B cell (primary cell): ENCODE results near the gene TMEM150A. TPM values are rescaled to one million over a fixed set of nuclear protein-coding genes. Genes with fewer than 3 reads are reported as not detected.
"Not testable (repeated sequence)": the region's sequence is repeated elsewhere in the genome, so short reads cannot be mapped to it uniquely, and the experiment has no call there.

Experiments used
- ATAC-seq: fragments of 200-7000 bp; cut with Tn5 transposase; one replicate; pipeline ENCODE4 v1.10.0; 2021; ENCODE audit warnings: low read depth, mild to moderate bottlenecking, moderate number of reproducible peaks, moderate library complexity
- CTCF ChIA-PET: fragments of 350-600 bp; sonication (Branson Sonifier 250); formaldehyde crosslinking; loops from one replicate; lab custom pipeline; 2021; ENCODE audit warnings: antibody characterized with exemption, inconsistent platforms; lab: Charles Lee
- POLR2A ChIA-PET: fragments of 350-600 bp; sonication (Branson Sonifier 250); formaldehyde crosslinking; loops from one replicate; lab custom pipeline; 2021; ENCODE audit warnings: antibody characterized with exemption; lab: Charles Lee
- DNase-seq: peaks from one replicate; pipeline ENCODE4 v3.0.0; 2013
- H2AFZ ChIP-seq: 2 replicates; pipeline ENCODE4 v1.6.1; 2012; ENCODE audit warnings: mild to moderate bottlenecking, low read depth, low read length; ENCODE audit not compliant: insufficient read depth, poor library complexity, severe bottlenecking
- H3K27ac ChIP-seq, 2 donors: 1 replicate in 1 of 2; 2 replicates in 1 of 2; pipeline ENCODE4 v1.5.1; 2012 to 2013; ENCODE audit warnings: low read length in 2 of 2, mild to moderate bottlenecking in 2 of 2, moderate library complexity in 1 of 2
- H3K27me3 ChIP-seq, 4 experiments: fragments of 200-600 bp in 1 of 4; sonication (generic) in 1 of 4; replicated peaks in 1 of 4; 1 replicate in 2 of 4; 2 replicates in 2 of 4; pipeline versions ENCODE4 v1.6.1 to v1.7.0; 2013 to 2016; ENCODE audit warnings: low read length in 3 of 4, mild to moderate bottlenecking in 2 of 4, mixed read lengths in 1 of 4, moderate library complexity in 1 of 4; ENCODE audit not compliant: insufficient read depth in 4 of 4, control insufficient read depth in 3 of 4; ENCODE audit errors: control extremely low read depth in 1 of 4
- H3K36me3 ChIP-seq, 2 experiments: replicated peaks in 1 of 2; 1 replicate in 1 of 2; 2 replicates in 1 of 2; pipeline versions ENCODE4 v1.6.1 to v1.7.1; 2013; ENCODE audit warnings: low read length in 1 of 2; ENCODE audit not compliant: insufficient read depth in 2 of 2, control insufficient read depth in 1 of 2; ENCODE audit errors: control extremely low read depth in 1 of 2, extremely low read depth in 1 of 2
- H3K4me1 ChIP-seq, 2 donors: fragments of 200-600 bp in 1 of 2; sonication (generic) in 1 of 2; 1 replicate in 1 of 2; 2 replicates in 1 of 2; pipeline versions ENCODE4 v1.5.1 to v1.6.1; 2013 to 2017; ENCODE audit warnings: low read length in 2 of 2; ENCODE audit not compliant: control insufficient read depth in 2 of 2, insufficient read depth in 2 of 2
- H3K4me2 ChIP-seq: replicated peaks from 2 replicates; pipeline ENCODE3; 2012; ENCODE audit warnings: mild to moderate bottlenecking, low read depth, low read length; ENCODE audit not compliant: poor library complexity, severe bottlenecking
- H3K4me3 ChIP-seq, 5 experiments: fragments of 200-600 bp in 1 of 5; sonication (generic) in 1 of 5; 1 replicate in 3 of 5; 2 replicates in 2 of 5; pipeline versions ENCODE4 v1.5.1 to v1.7.0; 2011 to 2016; ENCODE audit warnings: low read length in 4 of 5, mild to moderate bottlenecking in 4 of 5, low read depth in 2 of 5, control low read depth in 1 of 5, moderate library complexity in 1 of 5; ENCODE audit not compliant: insufficient read depth in 1 of 5; ENCODE audit errors: control extremely low read depth in 1 of 5, extremely low read depth in 1 of 5
- H3K79me2 ChIP-seq: fragments of 200-600 bp; sonication (generic); one replicate; pipeline ENCODE4 v1.6.0; 2016; ENCODE audit warnings: low read length; ENCODE audit not compliant: control insufficient read depth, insufficient read depth
- H3K9ac ChIP-seq: fragments of 200-600 bp; sonication (generic); 2 replicates; pipeline ENCODE4 v1.6.1; 2017; ENCODE audit warnings: mild to moderate bottlenecking, low read length, moderate library complexity
- H3K9me3 ChIP-seq, 3 donors: one replicate each; pipeline versions ENCODE4 v1.6.1 to v1.7.1; 2013; ENCODE audit warnings: low read length in 2 of 3; ENCODE audit not compliant: control insufficient read depth in 2 of 3, insufficient read depth in 1 of 3; ENCODE audit errors: control extremely low read depth in 1 of 3
- H4K20me1 ChIP-seq: 2 replicates; pipeline ENCODE4 v1.6.0; 2012; ENCODE audit warnings: mild to moderate bottlenecking, low read length; ENCODE audit not compliant: insufficient read depth, control insufficient read depth, poor library complexity, severe bottlenecking
- H3K27ac Mint-ChIP-seq: one replicate; pipeline ENCODE4 v1.8.0; 2021; ENCODE audit warnings: mixed read lengths
- H3K27me3 Mint-ChIP-seq: one replicate; pipeline ENCODE4 v1.8.0; 2021; ENCODE audit warnings: mixed read lengths
- H3K4me1 Mint-ChIP-seq: one replicate; pipeline ENCODE4 v1.8.0; 2021; ENCODE audit warnings: mixed read lengths
- H3K4me3 Mint-ChIP-seq: one replicate; pipeline ENCODE4 v1.8.0; 2021; ENCODE audit warnings: mixed read lengths
- H3K9me3 Mint-ChIP-seq: one replicate; pipeline ENCODE4 v1.8.0; 2022; ENCODE audit warnings: mixed read lengths; ENCODE audit not compliant: insufficient read depth
- CTCF ChIP-seq: fragments of 200-600 bp; IDR thresholded peaks from one replicate; pipeline ENCODE4 v1.8.0; 2022; ENCODE audit warnings: antibody characterized with exemption, mild to moderate bottlenecking
- EZH2 ChIP-seq: IDR thresholded peaks from 2 replicates; pipeline ENCODE4 v1.6.1; 2012; ENCODE audit warnings: borderline replicate concordance, low read depth, mild to moderate bottlenecking, moderate library complexity, low read length; ENCODE audit not compliant: insufficient read depth, poor library complexity, severe bottlenecking
- WGBS: methylation state at CpG from one replicate; pipeline ENCODE4 v1.1.5; 2013; ENCODE audit warnings: missing lambda C conversion rate; ENCODE audit not compliant: insufficient coverage; 5-methylcytosine and 5-hydroxymethylcytosine counted together
- intact Hi-C: fragments of 100-400 bp; cut with micrococcal nuclease; formaldehyde crosslinking; loops from one replicate; pipeline ENCODE4 v1.10.0; 2022
- polyA plus RNA-seq: library from polyadenylated mRNA; depleted of rRNA; stranded (reverse); fragments of >200 nt; gene quantifications from 2 replicates; pipeline ENCODE4 v1.2.3, GENCODE V29; 2012
- total RNA-seq, 2 donors: library from RNA; stranded (reverse); fragments of 120-200 nt in 1 of 2; gene quantifications; 1 replicate in 1 of 2; 2 replicates in 1 of 2; pipeline versions ENCODE4 v1.2.3 to v1.2.4, GENCODE V29; 2013 to 2022

Gene TMEM150A
- total and polyA plus RNA-seq, 2 donors (not counting 1 experiment from before 2014, with no cell fraction given), result 23.0 to 26.4 TPM

- POLR2A ChIA-PET, result no interaction called here
- Histone ChIP-seq H3K4me2 (no peak overlapping the region), H2AFZ (no peak overlapping the region), H3K9me3 (no peaks in the 10 kb centered on the region), H3K79me2 (peaks cover 60% of the 10 kb centered on the region), H3K4me3 (no peak overlapping the region), H3K27me3 (no peaks in the 10 kb centered on the region), H4K20me1 (peaks cover 26% of the 10 kb centered on the region), H3K27ac (no peak overlapping the region), H3K9ac (no peak overlapping the region), H3K36me3 (peaks cover 11 to 69% of the 10 kb centered on the region in 2 experiments), H3K4me1 (peaks cover 12 to 16% of the 10 kb centered on the region in 2 donors)
- ATAC-seq (no peak), DNase-seq (no peak)
- H3K9me3 Mint-ChIP-seq, result no peaks in the 10 kb centered on the region
- no peaks in the 10 kb centered on the region for H3K27me3 Mint-ChIP-seq
- CTCF ChIA-PET, result interaction anchor here (0.6 to 4.8 kb wide), 3 partner anchors 10 to 34 kb away, joined by 3 to 23 read pairs (median 3); no protein-coding TSS in a partner anchor
- peaks cover 15% of the 10 kb centered on the region for H3K4me1 Mint-ChIP-seq
- H3K27ac Mint-ChIP-seq, result no peak overlapping the region
- TF ChIP-seq EZH2 (no peak), CTCF (no peak)
- WGBS, result no CpG with 5 or more reads among the region's 1 CpG
- intact Hi-C loops, result no loop called here
- H3K4me3 Mint-ChIP-seq, result no peak overlapping the region
Observed at GRCh38 chr2:85621338-85621737, 18.8 kb upstream of the TMEM150A start.

DNA sequence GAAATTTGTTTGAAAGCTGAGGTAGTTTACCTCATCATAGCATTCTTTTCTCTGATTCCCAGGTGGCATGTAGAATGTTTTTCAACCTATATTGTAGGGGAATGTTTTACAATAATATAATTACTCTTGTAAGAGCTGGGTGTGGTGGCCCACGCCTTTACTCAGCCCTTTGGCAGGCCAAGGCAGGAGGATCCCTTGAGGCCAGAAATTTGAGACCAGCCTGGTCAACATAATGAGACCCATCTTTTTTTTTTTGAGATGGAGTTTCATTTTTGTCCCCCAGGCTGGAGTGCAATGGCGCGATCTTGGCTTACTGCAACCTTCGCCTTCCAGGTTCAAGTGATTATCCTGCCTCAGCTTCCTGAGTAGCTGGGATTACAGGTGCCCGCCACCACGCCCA lies 17.1 kb upstream of the TMEM150A start:
- Histone ChIP-seq H3K9ac (no peak overlapping the region), H3K27ac (no peak overlapping the region), H3K4me1 (peaks cover 15 to 23% of the 10 kb centered on the region in 2 donors), H3K27me3 (no peaks in the 10 kb centered on the region), H3K9me3 (no peaks in the 10 kb centered on the region), H3K4me3 (no peak overlapping the region), H3K79me2 (peaks cover 64% of the 10 kb centered on the region), H2AFZ (no peak overlapping the region), H3K36me3 (peaks cover 11 to 55% of the 10 kb centered on the region in 2 experiments), H4K20me1 (peaks cover 26% of the 10 kb centered on the region), H3K4me2 (no peak overlapping the region)
- DNase-seq, result no peak
- WGBS, result 96% methylated on average over 4 of the region's 6 CpGs
- ChIA-PET POLR2A (interaction anchor here (0.5 kb wide), 1 partner anchor 10 kb away, joined by 3 read pairs; no protein-coding TSS in a partner anchor), CTCF (interaction anchor here (0.8 to 3.1 kb wide), 2 partner anchors 9 to 18 kb away, joined by 3 to 15 read pairs; no protein-coding TSS in a partner anchor)
- Mint-ChIP-seq H3K27ac (no peak overlapping the region), H3K4me1 (peaks cover 21% of the 10 kb centered on the region), H3K9me3 (no peaks in the 10 kb centered on the region), H3K27me3 (no peaks in the 10 kb centered on the region), H3K4me3 (no peak overlapping the region)
- no peak for ATAC-seq
- intact Hi-C loops, result loop anchor here (5.0 to 10.0 kb wide), 2 partner anchors 267 to 485 kb away; partner anchors contain the start of genes ELMOD3, POLR1A, PTCD3 and RETSAT
- no peak for TF ChIP-seq EZH2
- TF ChIP-seq CTCF, result no peak

DNA sequence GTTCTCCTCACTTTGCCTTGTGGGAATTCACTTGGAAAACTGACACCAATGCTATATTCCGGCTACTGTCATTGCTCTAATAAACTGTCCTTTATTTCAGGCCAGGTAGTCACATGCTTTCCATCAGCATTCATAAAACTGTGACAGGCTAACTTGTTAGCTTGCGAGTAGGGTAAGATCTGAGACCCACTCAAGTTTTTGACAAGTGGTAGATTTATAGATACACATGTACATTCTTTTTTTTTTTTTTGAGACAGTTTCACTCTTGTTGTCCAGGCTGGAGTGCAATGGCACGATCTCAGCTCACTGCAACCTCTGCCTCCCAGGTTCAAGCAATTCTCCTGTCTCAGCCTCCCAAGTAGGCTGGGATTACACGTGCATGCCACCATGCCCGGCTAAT lies 15.2 kb upstream of the TMEM150A start:
- POLR2A ChIA-PET, H3K9ac ChIP-seq, H3K27me3 ChIP-seq, H3K27me3 Mint-ChIP-seq, H3K4me3 ChIP-seq, H2AFZ ChIP-seq, ATAC-seq, DNase-seq, H3K27ac Mint-ChIP-seq, H3K9me3 Mint-ChIP-seq, H3K9me3 ChIP-seq, H3K27ac ChIP-seq: not testable (repeated sequence)
- peak overlapping the region; percentile 98 for H3K4me3 Mint-ChIP-seq
- Histone ChIP-seq H3K79me2 (peaks cover 62% of the 10 kb centered on the region), H3K36me3 (peaks cover 8 to 37% of the 10 kb centered on the region in 2 experiments), H3K4me1 (peaks cover 15 to 23% of the 10 kb centered on the region in 2 donors), H4K20me1 (peaks cover 17% of the 10 kb centered on the region), H3K4me2 (peak overlapping the region; percentile 73)
- H3K4me1 Mint-ChIP-seq, result peaks cover 21% of the 10 kb centered on the region
- intact Hi-C loops, result loop anchor here (2.0 to 10.0 kb wide), 3 partner anchors 29 to 487 kb away; partner anchors contain the start of genes ELMOD3, POLR1A, PTCD3 and RETSAT
- WGBS, result 100% methylated on average over 1 of the region's 5 CpGs
- CTCF ChIA-PET, result interaction anchor here (0.7 to 3.1 kb wide), 2 partner anchors 20 to 224 kb away, joined by 3 to 15 read pairs; no protein-coding TSS in a partner anchor
